GM12878 (cell line): ENCODE results near the gene GALNT17. TPM values are rescaled to one million over a fixed set of nuclear protein-coding genes. Genes with fewer than 3 reads are reported as not detected.

Source experiments
- ATAC-seq: fragments of 200-7000 bp; cut with Tn5 transposase; 3 replicates; pipeline ENCODE4 v1.9.1; 2020; ENCODE audit warnings: mild to moderate bottlenecking, moderate library complexity
- BruUV-seq: library from RNA; stranded (reverse); fragments of 400-500 nt; replicated peaks from 2 replicates; lab custom pipeline; 2021; lab: Mats Ljungman, UMichigan
- CTCF ChIA-PET: fragments of 300-600 bp; sonication (Branson Sonifier 250); formaldehyde crosslinking; extraction: SDS; loops from one replicate; lab custom pipeline; 2021; ENCODE audit warnings: inconsistent platforms; lab: Yijun Ruan, JAX
- POLR2A ChIA-PET: fragments of 350-600 bp; formaldehyde crosslinking; extraction: SDS; loops from one replicate; lab custom pipeline; 2021; ENCODE audit warnings: inconsistent platforms; lab: Charles Lee
- RAD21 ChIA-PET: fragments of 300-600 bp; sonication (Branson Sonifier 250); formaldehyde crosslinking; loops from one replicate; lab custom pipeline; 2023; ENCODE audit warnings: antibody characterized with exemption; ENCODE audit not compliant: unreplicated experiment; lab: Charles Lee
- SMC1A ChIA-PET: fragments of 300-600 bp; sonication (Branson Sonifier 250); formaldehyde crosslinking; loops from one replicate; lab custom pipeline; 2023; ENCODE audit not compliant: unreplicated experiment, uncharacterized antibody; lab: Charles Lee
- DNase-seq: peaks from one replicate; pipeline ENCODE4 v3.0.0-alpha.2; 2011; ENCODE audit warnings: low read depth, low spot score
- FAIRE-seq: peaks from 3 replicates; lab custom pipeline; 2011; peaks lifted over from hg19 to GRCh38; lab: Jason Lieb, UNC
- H2AFZ ChIP-seq: 2 replicates; pipeline ENCODE4 v1.6.0; 2011; ENCODE audit warnings: low read depth, low read length, control low read depth; ENCODE audit not compliant: control insufficient read depth
- H3K27ac ChIP-seq: 2 replicates; pipeline ENCODE4 v1.5.1; 2011; ENCODE audit warnings: control low read depth; ENCODE audit not compliant: control insufficient read depth, insufficient read depth
- H3K27me3 ChIP-seq, 2 experiments: replicated peaks in 1 of 2; 2 replicates each; pipeline versions ENCODE4 v1.6.0 to v1.6.1; 2011; ENCODE audit warnings: low read length in 1 of 2; ENCODE audit not compliant: control insufficient read depth in 2 of 2, insufficient read depth in 2 of 2
- H3K36me3 ChIP-seq, 2 experiments: 2 replicates each; pipeline ENCODE4 v1.5.1; 2011; ENCODE audit warnings: low read length in 1 of 2; ENCODE audit not compliant: control insufficient read depth in 2 of 2, insufficient read depth in 2 of 2
- H3K4me1 ChIP-seq: 2 replicates; pipeline ENCODE4 v1.6.1; 2011; ENCODE audit warnings: mild to moderate bottlenecking, low read length, moderate library complexity, mixed read lengths; ENCODE audit not compliant: control insufficient read depth, insufficient read depth
- H3K4me2 ChIP-seq: 2 replicates; pipeline ENCODE4 v1.6.0; 2011; ENCODE audit warnings: control low read depth; ENCODE audit not compliant: control insufficient read depth, insufficient read depth
- H3K4me3 ChIP-seq: fragments of 200-600 bp; sonication (generic); 2 replicates; pipeline ENCODE4 v1.5.1; 2016
- H3K79me2 ChIP-seq: 2 replicates; pipeline ENCODE4 v1.6.0; 2011; ENCODE audit warnings: low read length; ENCODE audit not compliant: control insufficient read depth, insufficient read depth
- H3K9ac ChIP-seq: 2 replicates; pipeline ENCODE4 v1.8.0; 2011; ENCODE audit warnings: low read length, control low read depth, mixed read lengths; ENCODE audit not compliant: control insufficient read depth, insufficient read depth
- H3K9me3 ChIP-seq: replicated peaks from 3 replicates; pipeline ENCODE4 v1.5.1; 2011; ENCODE audit warnings: mild to moderate bottlenecking, low read length; ENCODE audit not compliant: control insufficient read depth, insufficient read depth
- H4K20me1 ChIP-seq: 2 replicates; pipeline ENCODE4 v1.6.0; 2011; ENCODE audit not compliant: control insufficient read depth, insufficient read depth
- CREB1 ChIP-seq: IDR thresholded peaks from 2 replicates; pipeline ENCODE4 v1.6.1; 2012; ENCODE audit warnings: low read depth, mild to moderate bottlenecking, inconsistent platforms
- FOXK2 ChIP-seq: fragments of 450-650 bp; IDR thresholded peaks from 2 replicates; pipeline ENCODE4 v1.6.1; 2017; ENCODE audit warnings: mild to moderate bottlenecking, moderate library complexity
- JUNB ChIP-seq: IDR thresholded peaks from 2 replicates; pipeline ENCODE4 v1.6.1; 2016; ENCODE audit warnings: antibody characterized with exemption, mild to moderate bottlenecking
- LARP7 ChIP-seq: fragments of 450-650 bp; IDR thresholded peaks from 2 replicates; pipeline ENCODE4 v1.6.1; 2017; ENCODE audit warnings: mild to moderate bottlenecking
- PML ChIP-seq: IDR thresholded peaks from 2 replicates; pipeline ENCODE4 v1.6.1; 2012; ENCODE audit warnings: low read length, inconsistent platforms
- POU2F2 ChIP-seq: IDR thresholded peaks from 3 replicates; pipeline ENCODE4 v1.6.1; 2011; ENCODE audit warnings: low read depth, mild to moderate bottlenecking, low read length, borderline replicate concordance
- RUNX3 ChIP-seq: IDR thresholded peaks from 2 replicates; pipeline ENCODE4 v1.6.1; 2012; ENCODE audit warnings: low read length, inconsistent platforms
- SREBF1 ChIP-seq: IDR thresholded peaks from 2 replicates; pipeline ENCODE4 v1.6.1; 2012; ENCODE audit warnings: mild to moderate bottlenecking, low read length
- TAF1 ChIP-seq: IDR thresholded peaks from 2 replicates; pipeline ENCODE4 v1.6.1; 2011; ENCODE audit warnings: mild to moderate bottlenecking, low read depth, low read length, borderline replicate concordance
- TBL1XR1 ChIP-seq: IDR thresholded peaks from 2 replicates; pipeline ENCODE4 v1.6.1; 2012; ENCODE audit warnings: low read depth, low read length, improper control_type of control experiment
- WGBS: methylation state at CpG from one replicate; pipeline ENCODE4 v1.1.6; 2016; ENCODE audit warnings: low lambda C conversion rate; ENCODE audit not compliant: insufficient replicate concordance, insufficient coverage; ENCODE audit errors: missing lambda C conversion rate; 5-methylcytosine and 5-hydroxymethylcytosine counted together
- in situ Hi-C: fragments of 300-500 bp; cut with MboI; formaldehyde crosslinking; loops from 9 replicates; pipeline ENCODE4 v1.14.3; 2018; ENCODE audit warnings: mixed read lengths
- intact Hi-C: fragments of 100-400 bp; cut with micrococcal nuclease; formaldehyde crosslinking; loops from one replicate; pipeline ENCODE4 v1.14.2; 2022; ENCODE audit not compliant: unreplicated experiment
- polyA plus RNA-seq, 11 experiments: library from polyadenylated mRNA; depleted of rRNA in 4 of 11; unstranded in 6 of 11; stranded (reverse) in 5 of 11; fragments of >200 nt; fragmentation: Nextera tagmentation in 4 of 11; fragmentation: Illumina TruSeq in 1 of 11; extraction: Ambion mirVana in 4 of 11; extraction: Trizol in 1 of 11; gene quantifications; 1 replicate in 1 of 11; 2 replicates in 10 of 11; pipeline versions ENCODE4 v1.2.1 to v1.2.3, GENCODE V29; 2011 to 2016; ENCODE audit warnings: inconsistent platforms in 2 of 11, missing spikeins in 2 of 11, low read depth in 1 of 11
- total RNA-seq, 4 experiments: library from RNA; depleted of rRNA in 3 of 4; stranded (reverse); fragments of >200 nt in 3 of 4; fragmentation: Illumina TruSeq in 1 of 4; extraction: Trizol in 1 of 4; gene quantifications; 2 replicates each; pipeline versions ENCODE4 v1.2.1 to v1.2.3, GENCODE V29; 2013 to 2021
- TF ChIP-seq, protein P1 (sequence below): fragments of 450-650 bp; conservative IDR thresholded peaks from 2 replicates; pipeline ENCODE4 v1.6.1; 2017; ENCODE audit warnings: mild to moderate bottlenecking, moderate library complexity
- TF ChIP-seq, protein P2 (sequence below): fragments of 450-650 bp; IDR thresholded peaks from 2 replicates; pipeline ENCODE4 v1.6.1; 2014; ENCODE audit warnings: mild to moderate bottlenecking
- TF ChIP-seq, protein P3 (sequence below): IDR thresholded peaks from 2 replicates; pipeline ENCODE4 v1.6.1; 2012; ENCODE audit warnings: low read depth, low read length, improper control_type of control experiment

Gene GALNT17
- total and polyA plus RNA-seq, 10 of the 15 experiments (the other 5 are each of a cell fraction or from before 2014, with no cell fraction given): 0.12 to 0.15 TPM; not detected in 8

DNA sequence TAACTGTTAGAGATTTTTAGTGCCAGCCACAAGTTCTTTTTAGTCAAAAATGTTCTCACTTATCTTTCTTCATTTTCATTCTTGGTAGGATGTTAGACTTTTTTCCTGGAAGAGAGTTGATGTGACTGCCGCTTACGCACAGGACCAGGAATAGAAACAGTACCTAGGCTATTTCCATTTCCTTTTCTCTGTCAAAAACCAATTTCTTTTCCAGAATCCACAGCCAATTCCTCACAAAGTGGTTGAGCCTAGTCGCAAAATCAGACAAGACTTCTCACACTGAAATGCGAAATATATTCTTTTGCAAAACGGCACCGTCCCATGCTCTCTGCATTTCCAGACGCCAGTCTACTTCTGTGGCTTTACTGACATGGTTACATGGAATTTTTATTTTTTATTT lies 394.2 kb downstream of the GALNT17 start:
- intact Hi-C loops (no loop called here), in situ Hi-C loops (no loop called here)
- Histone ChIP-seq H3K79me2 (no peaks in the 10 kb centered on the region), H3K4me2 (no peak overlapping the region), H3K27me3 (no peaks in the 10 kb centered on the region), H3K9me3 (no peaks in the 10 kb centered on the region; the same call in 2 of the 3 replicates), H3K36me3 (no peaks in the 10 kb centered on the region), H3K27ac (no peak overlapping the region), H3K4me3 (no peak overlapping the region), H2AFZ (no peak overlapping the region), H3K9ac (no peak overlapping the region), H3K4me1 (no peaks in the 10 kb centered on the region), H4K20me1 (no peaks in the 10 kb centered on the region)
- 76% methylated on average over 7 of the region's 7 CpGs for WGBS
- ChIA-PET CTCF (no interaction called here), SMC1A (no interaction called here), POLR2A (no interaction called here), RAD21 (no interaction called here)
- ATAC-seq: no peak
- DNase-seq: no peak
- TF ChIP-seq, protein P1, sequence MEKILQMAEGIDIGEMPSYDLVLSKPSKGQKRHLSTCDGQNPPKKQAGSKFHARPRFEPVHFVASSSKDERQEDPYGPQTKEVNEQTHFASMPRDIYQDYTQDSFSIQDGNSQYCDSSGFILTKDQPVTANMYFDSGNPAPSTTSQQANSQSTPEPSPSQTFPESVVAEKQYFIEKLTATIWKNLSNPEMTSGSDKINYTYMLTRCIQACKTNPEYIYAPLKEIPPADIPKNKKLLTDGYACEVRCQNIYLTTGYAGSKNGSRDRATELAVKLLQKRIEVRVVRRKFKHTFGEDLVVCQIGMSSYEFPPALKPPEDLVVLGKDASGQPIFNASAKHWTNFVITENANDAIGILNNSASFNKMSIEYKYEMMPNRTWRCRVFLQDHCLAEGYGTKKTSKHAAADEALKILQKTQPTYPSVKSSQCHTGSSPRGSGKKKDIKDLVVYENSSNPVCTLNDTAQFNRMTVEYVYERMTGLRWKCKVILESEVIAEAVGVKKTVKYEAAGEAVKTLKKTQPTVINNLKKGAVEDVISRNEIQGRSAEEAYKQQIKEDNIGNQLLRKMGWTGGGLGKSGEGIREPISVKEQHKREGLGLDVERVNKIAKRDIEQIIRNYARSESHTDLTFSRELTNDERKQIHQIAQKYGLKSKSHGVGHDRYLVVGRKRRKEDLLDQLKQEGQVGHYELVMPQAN: no peak
- TF ChIP-seq JUNB (no peak), TAF1 (no peak), RUNX3 (no peak), LARP7 (no peak), FOXK2 (no peak), CREB1 (no peak), TBL1XR1 (no peak), PML (no peak), POU2F2 (no peak), SREBF1 (no peak)
- TF ChIP-seq, protein P2, sequence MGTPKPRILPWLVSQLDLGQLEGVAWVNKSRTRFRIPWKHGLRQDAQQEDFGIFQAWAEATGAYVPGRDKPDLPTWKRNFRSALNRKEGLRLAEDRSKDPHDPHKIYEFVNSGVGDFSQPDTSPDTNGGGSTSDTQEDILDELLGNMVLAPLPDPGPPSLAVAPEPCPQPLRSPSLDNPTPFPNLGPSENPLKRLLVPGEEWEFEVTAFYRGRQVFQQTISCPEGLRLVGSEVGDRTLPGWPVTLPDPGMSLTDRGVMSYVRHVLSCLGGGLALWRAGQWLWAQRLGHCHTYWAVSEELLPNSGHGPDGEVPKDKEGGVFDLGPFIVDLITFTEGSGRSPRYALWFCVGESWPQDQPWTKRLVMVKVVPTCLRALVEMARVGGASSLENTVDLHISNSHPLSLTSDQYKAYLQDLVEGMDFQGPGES: no peak
- TF ChIP-seq, protein P3, sequence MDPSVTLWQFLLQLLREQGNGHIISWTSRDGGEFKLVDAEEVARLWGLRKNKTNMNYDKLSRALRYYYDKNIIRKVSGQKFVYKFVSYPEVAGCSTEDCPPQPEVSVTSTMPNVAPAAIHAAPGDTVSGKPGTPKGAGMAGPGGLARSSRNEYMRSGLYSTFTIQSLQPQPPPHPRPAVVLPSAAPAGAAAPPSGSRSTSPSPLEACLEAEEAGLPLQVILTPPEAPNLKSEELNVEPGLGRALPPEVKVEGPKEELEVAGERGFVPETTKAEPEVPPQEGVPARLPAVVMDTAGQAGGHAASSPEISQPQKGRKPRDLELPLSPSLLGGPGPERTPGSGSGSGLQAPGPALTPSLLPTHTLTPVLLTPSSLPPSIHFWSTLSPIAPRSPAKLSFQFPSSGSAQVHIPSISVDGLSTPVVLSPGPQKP: no peak
- BruUV-seq: no TSS peak
- no peak for FAIRE-seq
